Testis (tissue), 3 donors: ENCODE data around the gene SULT1A2. TPM values are rescaled to one million over a fixed set of nuclear protein-coding genes. Genes with fewer than 3 reads are reported as not detected.
"Not testable (repeated sequence)": the region's sequence is repeated elsewhere in the genome, so short reads cannot be mapped to it uniquely, and the experiment has no call there.

Experiments
- DNase-seq: peaks from one replicate; pipeline ENCODE4 v3.0.0-alpha.2; 2019
- H3K27ac ChIP-seq, 2 donors: fragments of 200-600 bp; sonication (generic); one replicate each; pipeline ENCODE4 v1.5.1; 2019
- H3K27me3 ChIP-seq: fragments of 200-600 bp; sonication (generic); one replicate; pipeline ENCODE4 v1.5.1; 2019
- H3K36me3 ChIP-seq: fragments of 200-600 bp; sonication (generic); one replicate; pipeline ENCODE4 v1.5.1; 2017; ENCODE audit warnings: low read depth; ENCODE audit errors: missing control alignments
- H3K4me1 ChIP-seq: fragments of 200-600 bp; sonication (generic); one replicate; pipeline ENCODE4 v1.5.1; 2019
- H3K4me3 ChIP-seq, 2 donors: fragments of 200-600 bp; sonication (generic); one replicate each; pipeline ENCODE4 v1.5.1; 2017 to 2019
- H3K9me3 ChIP-seq: fragments of 200-600 bp; sonication (generic); one replicate; pipeline ENCODE4 v1.5.1; 2017
- POLR2A ChIP-seq: fragments of 450-650 bp; IDR thresholded peaks from one replicate; pipeline ENCODE4 v1.6.1; 2017; ENCODE audit warnings: antibody characterized with exemption, mild to moderate bottlenecking, moderate library complexity
- WGBS, 2 donors: methylation state at CpG; one replicate each; pipeline ENCODE4 v1.1.5; 2018; 5-methylcytosine and 5-hydroxymethylcytosine counted together
- intact Hi-C: fragments of 100-400 bp; cut with DNase I; formaldehyde crosslinking; loops from one replicate; pipeline ENCODE4 v1.15.1; 2023; ENCODE audit warnings: low total_unique reads
- polyA plus RNA-seq: library from polyadenylated mRNA; stranded (reverse); fragments of 350-450 nt; fragmentation: Illumina TruSeq; extraction: RNeasy Lipid Tissue Mini Kit (QIAGEN cat#74804); gene quantifications from one replicate; pipeline ENCODE4 v1.2.3, GENCODE V29; 2014; ENCODE audit warnings: low read depth, low replicate concordance; ENCODE audit not compliant: insufficient read depth
- total RNA-seq, 2 donors: library from RNA; depleted of rRNA; stranded (reverse); fragments of >200 nt; gene quantifications; one replicate each; pipeline ENCODE4 v1.2.3, GENCODE V29; 2016
- TF ChIP-seq, protein P1 (sequence below), 3 experiments: fragments of 450-650 bp in 2 of 3; fragments of 200-600 bp in 1 of 3; sonication (generic) in 1 of 3; IDR thresholded peaks; one replicate each; pipeline ENCODE4 v1.5.1; 2016 to 2019; ENCODE audit warnings: antibody characterized with exemption in 3 of 3, mild to moderate bottlenecking in 2 of 3, moderate library complexity in 1 of 3

The SULT1A2 gene
- total and polyA plus RNA-seq, 3 donors from 2014 or later: 0.96 to 2.5 (median 1.1) TPM

DNA sequence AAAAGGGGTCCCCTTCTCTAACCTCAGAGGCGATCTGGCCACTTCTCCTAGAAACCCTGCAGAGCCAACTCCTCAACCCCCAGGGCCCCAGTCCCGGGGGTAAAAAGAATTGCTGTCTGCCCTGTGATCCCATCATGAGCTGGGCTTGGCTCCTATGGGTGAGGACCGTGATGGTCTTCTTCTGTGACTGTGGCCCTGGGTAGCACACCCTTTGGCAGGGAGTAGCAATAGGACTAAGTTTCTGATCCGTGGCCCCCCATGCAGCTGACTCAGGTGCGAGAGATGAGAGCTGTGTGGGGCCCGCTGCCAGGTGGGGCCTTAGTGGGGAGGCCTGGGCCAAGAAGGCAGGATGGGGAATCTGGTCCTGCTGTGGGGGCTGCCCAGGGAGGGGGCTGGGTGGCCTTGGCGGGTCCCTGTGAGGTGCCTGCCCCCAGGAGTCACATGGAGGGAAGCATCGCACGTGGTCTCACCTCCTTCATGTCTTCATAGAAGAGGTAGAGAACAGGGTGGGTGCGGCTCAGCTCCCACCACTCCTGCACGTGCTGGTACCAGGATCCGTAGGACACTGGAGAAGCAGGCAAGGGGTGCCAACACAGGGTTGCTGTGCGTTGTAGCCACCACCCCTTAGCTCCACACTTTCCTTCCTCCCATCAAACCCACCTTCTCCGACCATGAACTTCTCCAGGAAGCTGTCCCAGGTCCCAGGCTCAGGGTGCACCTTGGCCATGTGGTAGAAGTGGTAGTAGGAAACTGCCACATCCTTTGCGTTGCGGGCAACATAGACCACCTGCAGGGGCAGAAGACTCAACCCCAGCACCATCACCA, 9.7 kb upstream of the SULT1A2 start:
- 85 to 95% methylated on average over 5 to 16 of the region's 16 CpGs for WGBS, 2 donors
- Histone ChIP-seq H3K27me3 (no peaks in the 10 kb centered on the region), H3K4me1 (peaks cover 17% of the 10 kb centered on the region), H3K36me3 (no peaks in the 10 kb centered on the region), H3K9me3 (no peaks in the 10 kb centered on the region), H3K4me3 (no peak overlapping the region), H3K27ac (no peak overlapping the region)
- DNase-seq: no peak
- TF ChIP-seq, protein P1, sequence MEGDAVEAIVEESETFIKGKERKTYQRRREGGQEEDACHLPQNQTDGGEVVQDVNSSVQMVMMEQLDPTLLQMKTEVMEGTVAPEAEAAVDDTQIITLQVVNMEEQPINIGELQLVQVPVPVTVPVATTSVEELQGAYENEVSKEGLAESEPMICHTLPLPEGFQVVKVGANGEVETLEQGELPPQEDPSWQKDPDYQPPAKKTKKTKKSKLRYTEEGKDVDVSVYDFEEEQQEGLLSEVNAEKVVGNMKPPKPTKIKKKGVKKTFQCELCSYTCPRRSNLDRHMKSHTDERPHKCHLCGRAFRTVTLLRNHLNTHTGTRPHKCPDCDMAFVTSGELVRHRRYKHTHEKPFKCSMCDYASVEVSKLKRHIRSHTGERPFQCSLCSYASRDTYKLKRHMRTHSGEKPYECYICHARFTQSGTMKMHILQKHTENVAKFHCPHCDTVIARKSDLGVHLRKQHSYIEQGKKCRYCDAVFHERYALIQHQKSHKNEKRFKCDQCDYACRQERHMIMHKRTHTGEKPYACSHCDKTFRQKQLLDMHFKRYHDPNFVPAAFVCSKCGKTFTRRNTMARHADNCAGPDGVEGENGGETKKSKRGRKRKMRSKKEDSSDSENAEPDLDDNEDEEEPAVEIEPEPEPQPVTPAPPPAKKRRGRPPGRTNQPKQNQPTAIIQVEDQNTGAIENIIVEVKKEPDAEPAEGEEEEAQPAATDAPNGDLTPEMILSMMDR (IDR thresholded peaks at IDR 0.05): no peak
- TF ChIP-seq POLR2A: no peak
- intact Hi-C loops: no loop called here

DNA sequence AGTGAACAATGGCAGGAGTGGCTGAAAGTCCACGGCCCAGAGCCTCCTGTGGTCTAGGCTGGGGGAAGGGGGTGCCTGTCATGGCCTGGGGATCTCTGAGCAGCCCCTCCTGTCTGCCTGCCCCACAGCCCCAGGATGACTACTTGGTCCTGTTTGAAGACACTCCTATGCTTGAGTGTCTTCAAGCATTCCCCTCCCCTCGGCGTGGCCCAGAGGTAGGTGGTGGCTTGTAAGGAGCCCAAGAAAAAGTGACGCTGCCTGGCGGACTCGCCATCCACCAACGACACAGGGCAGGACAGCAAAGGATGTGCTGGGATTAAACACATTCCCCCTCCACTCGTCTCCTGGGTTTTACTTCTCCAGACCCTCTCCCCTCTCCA, 7.3 kb upstream of the SULT1A2 start:
- Histone ChIP-seq H3K4me1 (peaks cover 2% of the 10 kb centered on the region), H3K36me3 (no peaks in the 10 kb centered on the region), H3K9me3 (no peaks in the 10 kb centered on the region), H3K4me3 (no peak overlapping the region), H3K27ac (no peak overlapping the region), H3K27me3 (no peaks in the 10 kb centered on the region)
- WGBS, 2 donors: 50 to 79% methylated on average over 2 to 8 of the region's 8 CpGs
- TF ChIP-seq, protein P1 (IDR thresholded peaks at IDR 0.05): no peak
- TF ChIP-seq POLR2A: no peak
- intact Hi-C loops: no loop called here
- no peak for DNase-seq

DNA sequence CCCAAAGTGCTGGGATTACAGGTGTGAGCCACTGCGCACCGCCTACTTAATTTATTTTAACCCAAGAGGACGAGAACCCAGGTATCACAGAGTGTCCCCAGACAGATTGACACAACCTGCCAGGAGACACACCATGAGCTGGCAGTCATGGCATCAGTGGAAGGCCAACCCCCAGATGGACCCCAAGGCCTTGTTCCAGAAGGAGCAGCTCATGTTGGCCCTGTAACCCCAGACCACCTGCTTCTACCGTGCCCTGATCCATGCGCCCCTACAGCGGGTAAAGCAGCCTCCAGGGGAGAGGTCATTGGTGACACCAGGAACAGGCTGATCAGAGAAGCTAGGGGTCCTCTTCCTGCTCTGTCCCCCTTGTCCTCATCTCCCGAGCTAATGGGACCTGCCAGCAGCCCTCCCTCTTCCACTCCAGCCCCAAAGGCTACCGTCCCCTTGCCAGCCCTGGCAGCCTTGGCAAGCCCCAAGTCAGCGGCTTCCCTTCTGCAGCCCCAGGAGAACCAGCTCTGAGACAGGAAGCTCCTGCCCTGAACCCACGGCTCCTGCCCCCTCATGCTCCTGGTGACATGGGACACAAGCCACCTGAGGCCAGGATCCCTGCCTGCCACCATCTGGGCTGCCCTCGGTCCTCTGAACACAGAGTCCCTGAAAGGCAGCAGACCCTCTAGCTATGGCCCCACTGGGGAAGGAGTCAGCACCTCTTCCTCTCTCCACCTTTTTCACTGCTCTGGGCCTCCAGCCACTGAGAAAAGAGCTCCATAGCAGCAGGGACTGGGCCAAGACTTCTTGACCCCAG, 6.7 kb upstream of the SULT1A2 start:
- no peak for DNase-seq
- Histone ChIP-seq H3K27me3 (no peaks in the 10 kb centered on the region), H3K9me3 (no peaks in the 10 kb centered on the region), H3K36me3 (no peaks in the 10 kb centered on the region), H3K4me3 (no peak overlapping the region), H3K4me1 (no peaks in the 10 kb centered on the region), H3K27ac (no peak overlapping the region)
- intact Hi-C loops: no loop called here
- 79 to 82% methylated on average over 4 to 11 of the region's 11 CpGs for WGBS, 2 donors
- no peak for TF ChIP-seq POLR2A

DNA sequence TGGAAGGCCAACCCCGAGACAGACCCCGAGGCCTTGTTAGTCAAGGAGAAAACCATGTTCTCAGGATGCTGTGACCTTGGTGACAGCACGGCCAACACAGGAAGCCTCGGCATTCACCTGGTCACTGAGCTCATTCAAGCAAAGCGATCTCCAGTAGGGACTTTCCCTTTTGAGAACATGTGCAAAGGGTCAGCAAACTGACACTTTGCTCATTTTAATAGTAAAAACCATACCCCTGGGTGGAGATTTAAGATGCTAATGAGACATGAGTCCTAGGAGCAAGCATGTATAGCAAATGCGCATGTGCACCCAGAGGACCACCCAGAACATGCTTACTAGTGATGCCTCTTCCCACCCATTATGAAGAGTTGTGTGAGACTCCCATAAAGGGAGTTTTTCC, 5.7 kb upstream of the SULT1A2 start:
- no peak overlapping the region for H3K4me3 ChIP-seq
- H3K27me3 ChIP-seq: no peaks in the 10 kb centered on the region
- H3K4me1 ChIP-seq: no peaks in the 10 kb centered on the region
- intact Hi-C loops: no loop called here
- TF ChIP-seq POLR2A: no peak
- TF ChIP-seq, protein P1 (IDR thresholded peaks at IDR 0.05): no peak
- H3K27ac ChIP-seq: no peak overlapping the region
- DNase-seq: no peak
- 72 to 87% methylated on average over 3 to 6 of the region's 6 CpGs for WGBS, 2 donors
- no peaks in the 10 kb centered on the region for H3K36me3 ChIP-seq
- no peaks in the 10 kb centered on the region for H3K9me3 ChIP-seq

DNA sequence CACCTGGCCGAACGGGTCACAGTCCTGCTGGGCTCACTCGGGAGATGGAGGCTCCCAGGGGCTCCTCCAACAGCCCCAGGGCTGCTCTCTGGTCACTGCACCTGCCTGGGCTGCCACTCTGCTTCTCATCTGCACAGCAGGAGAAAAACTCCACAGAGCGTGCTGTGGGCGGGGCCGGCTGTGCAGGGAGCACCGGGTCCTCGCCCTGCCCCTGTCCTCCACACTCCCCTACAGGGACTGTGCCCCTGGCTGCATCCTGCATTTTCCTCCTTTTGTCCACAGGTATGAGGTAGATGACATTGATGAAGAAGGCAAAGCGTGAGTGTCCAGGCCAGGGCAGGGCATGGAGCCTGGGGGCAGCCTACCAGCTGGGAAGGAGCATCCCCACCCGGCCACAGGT, 5.2 kb upstream of the SULT1A2 start:
- WGBS, 2 donors: 88% methylated on average over 5 of the region's 10 CpGs; no CpG with 5 or more reads in 1 of the 2 donors
- H3K36me3 ChIP-seq, intact Hi-C loops, H3K4me1 ChIP-seq, H3K27ac ChIP-seq, H3K9me3 ChIP-seq, DNase-seq, H3K4me3 ChIP-seq, H3K27me3 ChIP-seq: not testable (repeated sequence)

DNA sequence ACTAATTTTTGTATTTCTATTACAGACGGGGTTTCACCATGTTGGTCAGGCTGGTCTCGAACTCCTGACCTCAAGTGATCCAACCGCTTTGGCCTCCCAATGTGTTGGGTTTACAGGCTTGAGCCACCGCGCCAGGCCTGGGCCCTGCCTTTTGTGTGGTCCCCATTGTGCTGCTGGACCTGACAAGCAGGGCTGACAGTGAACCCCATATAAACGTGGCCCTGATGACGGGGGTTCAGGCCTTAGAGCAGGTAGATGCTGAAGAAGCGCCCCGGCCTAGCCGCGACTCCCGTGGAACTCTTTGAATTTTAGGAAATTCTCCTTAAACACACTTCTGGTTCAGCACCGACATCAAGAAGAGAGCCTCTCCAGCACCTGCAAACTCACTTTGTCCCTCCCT, 4.7 kb upstream of the SULT1A2 start:
- intact Hi-C loops, H3K4me1 ChIP-seq, H3K9me3 ChIP-seq, DNase-seq, H3K27me3 ChIP-seq, H3K36me3 ChIP-seq, H3K27ac ChIP-seq, H3K4me3 ChIP-seq: not testable (repeated sequence)
- WGBS, 2 donors: 81 to 89% methylated on average over 13 of the region's 13 CpGs

DNA sequence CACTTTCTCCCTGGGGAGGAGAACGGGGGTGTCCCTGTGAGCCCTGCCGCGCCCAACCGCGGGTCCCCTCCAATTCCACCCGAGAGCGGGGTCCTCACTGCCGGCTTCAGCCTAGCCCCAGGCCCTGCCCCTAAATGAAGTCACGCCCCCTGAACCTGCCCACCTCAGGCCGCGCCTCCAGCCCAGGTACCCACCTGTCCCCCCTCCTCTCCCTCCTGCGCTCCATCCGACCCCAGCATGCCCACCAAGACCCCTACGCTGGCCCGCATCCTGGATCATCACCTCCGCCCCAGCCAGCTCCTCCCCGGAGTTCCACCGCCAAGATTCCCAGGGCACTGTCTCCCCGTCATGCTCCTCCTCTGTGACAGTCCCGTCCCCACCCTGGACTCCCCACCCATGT, 4.1 kb upstream of the SULT1A2 start:
- DNase-seq, H3K9me3 ChIP-seq, H3K4me1 ChIP-seq, H3K27ac ChIP-seq, H3K36me3 ChIP-seq, H3K27me3 ChIP-seq, H3K4me3 ChIP-seq, intact Hi-C loops: not testable (repeated sequence)
- WGBS, 2 donors: 37 to 54% methylated on average over 8 to 11 of the region's 20 CpGs

DNA sequence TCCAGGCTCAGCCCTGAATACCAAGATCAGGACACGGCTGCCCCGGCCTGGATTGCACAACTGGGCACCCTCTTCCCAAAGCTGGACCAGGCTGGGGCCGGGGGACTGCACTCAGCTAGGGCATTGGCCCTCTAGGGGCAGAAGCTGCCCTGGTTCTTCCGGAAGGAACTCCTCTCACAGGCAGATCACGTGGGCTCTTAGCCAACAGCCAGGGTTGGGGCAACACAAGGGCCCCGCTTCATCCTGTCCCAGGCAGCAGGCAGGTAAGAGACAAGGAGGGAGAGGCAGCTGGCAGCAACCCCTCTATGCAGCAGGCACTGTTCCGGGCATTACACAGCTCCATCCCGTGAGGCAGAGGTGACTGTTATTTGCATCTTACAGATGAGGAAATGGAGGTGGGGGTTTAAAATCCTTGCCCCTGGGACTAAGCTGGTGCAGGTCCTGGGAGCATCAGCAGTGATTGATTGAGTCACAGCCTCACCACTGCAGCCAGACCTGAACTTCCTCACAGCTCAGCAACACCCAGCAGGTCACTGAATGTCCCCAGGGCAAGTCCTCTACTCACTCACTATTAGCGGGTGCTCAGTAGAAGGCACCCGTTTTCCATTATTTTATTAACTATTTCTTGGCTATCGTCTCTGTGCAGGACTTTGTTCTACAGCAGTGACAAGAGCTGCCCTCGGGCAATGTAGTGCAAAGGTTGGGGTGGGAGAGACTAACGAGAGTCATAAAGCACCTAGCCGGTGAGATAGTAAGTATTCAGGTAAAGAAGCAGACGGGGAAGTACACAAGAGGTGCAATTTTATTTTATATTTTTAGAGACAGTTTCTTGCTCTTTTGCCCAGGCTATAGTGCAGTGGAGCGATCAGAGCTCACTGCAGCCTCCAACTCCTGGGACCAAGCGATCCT, 2.8 kb upstream of the SULT1A2 start:
- H3K36me3 ChIP-seq, H3K27ac ChIP-seq, H3K9me3 ChIP-seq, intact Hi-C loops, H3K4me1 ChIP-seq, H3K27me3 ChIP-seq, H3K4me3 ChIP-seq, DNase-seq: not testable (repeated sequence)
- WGBS, 2 donors: no CpG with 5 or more reads among the region's 17 CpGs
